ENCODE data around the gene ZNF618. TPM values are rescaled to one million over a fixed set of nuclear protein-coding genes. Genes with fewer than 3 reads are reported as not detected.
A peak's percentile ranks its signal among the peaks of the same experiment; 100 is the strongest.

Gene ZNF618
- total and polyA plus RNA-seq, 2 experiments from 2014 or later, result 12.1 to 22.1 TPM

GRCh38 chr9:113926211-113926610 lies 50.1 kb downstream of the ZNF618 start (continued):
- TF ChIP-seq JUNB (IDR thresholded peaks at IDR 0.05; ENCODE audit: unreplicated experiment), result no peak
- TF ChIP-seq ZNF331 (CRISPR knock-in tag; IDR thresholded peaks at IDR 0.05; ENCODE audit: low read depth), result no peak
- TF ChIP-seq ZNF462 (CRISPR knock-in tag; IDR thresholded peaks at IDR 0.05), result no peak
- TF ChIP-seq STAT1 (IDR thresholded peaks at IDR 0.05; ENCODE audit: unreplicated experiment), result no peak

- Mint-ChIP-seq H3K27ac (no peak overlapping the region), H3K4me3 (no peak overlapping the region), H3K9me3 (peaks cover 13% of the 10 kb centered on the region), H3K4me1 (peaks cover 6% of the 10 kb centered on the region; the same call in 2 of the 3 replicates), H3K36me3 (ENCODE audit: low read depth) (peaks cover 14% of the 10 kb centered on the region), H3K27me3 (ENCODE audit: insufficient read depth, low read depth, poor library complexity) (peaks cover 4% of the 10 kb centered on the region)
- Histone ChIP-seq H3K4me3 (no peak overlapping the region), H2AFZ (no peak overlapping the region), H4K20me1 (replicated peaks; ENCODE audit: insufficient read depth) (peaks cover 10% of the 10 kb centered on the region; the same call in 1 of the 2 replicates), H3K27me3 (ENCODE audit: insufficient read depth) (no peaks in the 10 kb centered on the region), H3K9me2 (ENCODE audit: insufficient read depth) (peaks cover 4% of the 10 kb centered on the region; the same call in 1 of the 2 replicates), H3F3A (replicated peaks; ENCODE audit: low read depth) (no peaks in the 10 kb centered on the region), H3K27ac (ENCODE audit: low read depth) (no peak overlapping the region), H3K4me2 (peak overlapping the region; percentile 13; the same call in 1 of the 2 replicates), H3K36me3 (ENCODE audit: insufficient read depth) (no peaks in the 10 kb centered on the region), H3K4me1 (ENCODE audit: insufficient read depth) (peaks cover 8% of the 10 kb centered on the region), H3K79me2 (replicated peaks; ENCODE audit: insufficient read depth) (peaks cover 92% of the 10 kb centered on the region)
- peak; percentile 34 for DNase-seq (ENCODE audit: low spot score)
- ATAC-seq, result peak; percentile 62
- TF ChIP-seq STAT1 (IDR thresholded peaks at IDR 0.05; ENCODE audit: unreplicated experiment) (no peak), ETS1 (IDR thresholded peaks at IDR 0.05) (no peak), ZNF114 (CRISPR knock-in tag; IDR thresholded peaks at IDR 0.05) (no peak), ZNF462 (CRISPR knock-in tag; IDR thresholded peaks at IDR 0.05) (no peak), EZH2phosphoT487 (IDR thresholded peaks at IDR 0.05; ENCODE audit: unreplicated experiment) (no peak), NANOG (IDR thresholded peaks at IDR 0.05; ENCODE audit: borderline replicate concordance) (no peak)
Measured at GRCh38 chr9:113927277-113927676, 51.2 kb downstream of the ZNF618 start.
